ENCODE data around the gene EOLA1.

The EOLA1 gene

DNA sequence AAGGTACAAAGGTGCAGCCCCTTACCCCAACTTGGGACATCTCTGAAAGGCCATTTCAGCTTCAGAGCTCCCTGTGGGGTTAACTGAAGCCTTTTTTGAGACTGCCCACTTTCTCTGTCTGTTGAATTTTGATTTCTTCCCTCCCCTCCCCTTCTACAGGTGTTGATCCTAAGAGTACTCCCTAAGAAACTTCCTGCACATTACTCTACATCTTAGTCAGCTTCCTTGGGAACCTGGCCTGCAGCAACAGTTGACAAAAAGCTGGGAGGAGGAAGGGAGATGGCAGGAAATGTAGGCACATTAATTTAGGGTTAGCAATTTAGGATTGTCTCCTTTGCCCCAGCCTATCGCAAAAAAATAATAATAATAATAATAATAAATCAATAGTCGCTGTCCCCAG lies 34.5 kb upstream of the EOLA1 start:
- no peak overlapping the region for H3K4me3 ChIP-seq (ENCODE audit: low read length)
- no peak for DNase-seq (ENCODE audit: low read depth)
- TF ChIP-seq, protein P1, sequence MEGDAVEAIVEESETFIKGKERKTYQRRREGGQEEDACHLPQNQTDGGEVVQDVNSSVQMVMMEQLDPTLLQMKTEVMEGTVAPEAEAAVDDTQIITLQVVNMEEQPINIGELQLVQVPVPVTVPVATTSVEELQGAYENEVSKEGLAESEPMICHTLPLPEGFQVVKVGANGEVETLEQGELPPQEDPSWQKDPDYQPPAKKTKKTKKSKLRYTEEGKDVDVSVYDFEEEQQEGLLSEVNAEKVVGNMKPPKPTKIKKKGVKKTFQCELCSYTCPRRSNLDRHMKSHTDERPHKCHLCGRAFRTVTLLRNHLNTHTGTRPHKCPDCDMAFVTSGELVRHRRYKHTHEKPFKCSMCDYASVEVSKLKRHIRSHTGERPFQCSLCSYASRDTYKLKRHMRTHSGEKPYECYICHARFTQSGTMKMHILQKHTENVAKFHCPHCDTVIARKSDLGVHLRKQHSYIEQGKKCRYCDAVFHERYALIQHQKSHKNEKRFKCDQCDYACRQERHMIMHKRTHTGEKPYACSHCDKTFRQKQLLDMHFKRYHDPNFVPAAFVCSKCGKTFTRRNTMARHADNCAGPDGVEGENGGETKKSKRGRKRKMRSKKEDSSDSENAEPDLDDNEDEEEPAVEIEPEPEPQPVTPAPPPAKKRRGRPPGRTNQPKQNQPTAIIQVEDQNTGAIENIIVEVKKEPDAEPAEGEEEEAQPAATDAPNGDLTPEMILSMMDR (conservative IDR thresholded peaks at IDR 0.05; ENCODE audit: low read length): no peak

DNA sequence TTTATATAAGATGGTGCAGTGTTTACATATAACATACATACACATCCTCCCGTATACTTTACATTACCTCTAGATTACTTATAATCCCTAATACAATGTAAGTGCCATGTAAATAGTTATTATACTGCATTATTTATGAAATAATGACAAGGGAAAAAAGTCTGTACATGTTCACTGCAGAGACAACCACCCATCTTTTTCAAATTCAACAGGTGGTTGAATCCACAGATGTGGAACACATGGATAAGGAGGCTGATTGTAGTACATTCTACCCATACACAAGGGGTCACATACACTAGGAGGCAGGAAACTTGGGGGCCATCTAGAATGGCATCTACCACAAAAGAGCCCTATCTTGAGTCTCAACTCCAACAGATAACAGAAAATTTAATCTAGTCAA lies 32.3 kb upstream of the EOLA1 start:
- DNase-seq (ENCODE audit: low read depth): no peak
- TF ChIP-seq, protein P1 (conservative IDR thresholded peaks at IDR 0.05; ENCODE audit: low read length): no peak

GRCh38 chrX:149510386-149510785 lies 30.4 kb upstream of the EOLA1 start:
- no peak overlapping the region for H3K4me3 ChIP-seq (ENCODE audit: low read length)
- TF ChIP-seq, protein P1 (conservative IDR thresholded peaks at IDR 0.05; ENCODE audit: low read length): peak; percentile 31; the same call in 1 of the 2 replicates
- DNase-seq (ENCODE audit: low read depth): peak; percentile 23

More for the DNA sequence above, 32.3 kb upstream of the EOLA1 start:
- no peak overlapping the region for H3K4me3 ChIP-seq (ENCODE audit: low read length)

- DNase-seq (ENCODE audit: low read depth): peak; percentile 16
- TF ChIP-seq, protein P1 (conservative IDR thresholded peaks at IDR 0.05; ENCODE audit: low read length): no peak
- no peak overlapping the region for H3K4me3 ChIP-seq (ENCODE audit: low read length)
These were observed 29.7 kb upstream of the EOLA1 start for GRCh38 chrX:149511081-149511480.

DNA sequence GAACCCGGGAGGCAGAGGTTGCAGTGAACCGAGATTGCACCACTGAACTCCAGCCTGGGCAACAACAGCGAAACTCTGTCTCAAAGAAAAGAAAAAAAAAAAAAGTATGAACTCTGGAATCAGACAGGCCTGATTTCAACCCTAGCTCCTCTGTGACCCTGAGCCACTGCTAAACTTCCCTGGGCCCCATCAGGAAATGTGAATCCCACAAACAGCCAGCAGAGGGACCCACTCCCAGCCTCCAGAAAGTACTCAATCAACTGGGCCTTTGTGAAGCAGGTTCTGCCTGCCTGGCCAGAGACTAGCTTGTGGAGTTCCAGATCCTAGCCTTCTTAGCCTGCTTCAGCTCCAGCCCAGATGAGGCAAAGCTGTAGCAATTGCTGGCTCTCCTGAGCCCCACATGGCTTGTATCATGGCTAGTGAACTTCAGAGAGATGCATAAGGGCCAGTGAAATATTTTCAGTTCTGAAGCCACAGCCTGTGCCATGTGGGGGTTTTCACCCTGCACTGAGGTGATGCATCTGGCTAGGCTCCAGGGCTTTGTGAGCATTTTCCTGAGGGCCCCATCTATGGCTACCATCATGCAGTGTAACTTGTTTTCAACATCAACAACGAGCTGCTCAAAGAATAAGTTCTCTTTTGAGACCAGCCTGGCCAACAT lies 28.5 kb upstream of the EOLA1 start:
- TF ChIP-seq, protein P1 (conservative IDR thresholded peaks at IDR 0.05; ENCODE audit: low read length): peak; percentile 66
- DNase-seq (ENCODE audit: low read depth): peak; percentile 43
- no peak overlapping the region for H3K4me3 ChIP-seq (ENCODE audit: low read length)

- H3K4me3 ChIP-seq (ENCODE audit: low read length): no peak overlapping the region
- peak; percentile 55 for DNase-seq (ENCODE audit: low read depth)
- TF ChIP-seq, protein P1 (conservative IDR thresholded peaks at IDR 0.05; ENCODE audit: low read length): no peak
These were observed 26.9 kb upstream of the EOLA1 start for GRCh38 chrX:149513825-149514428.

All from AG10803 (cell line).